Measurements from ENCODE around the gene ADRA2A.

The ADRA2A gene

DNA sequence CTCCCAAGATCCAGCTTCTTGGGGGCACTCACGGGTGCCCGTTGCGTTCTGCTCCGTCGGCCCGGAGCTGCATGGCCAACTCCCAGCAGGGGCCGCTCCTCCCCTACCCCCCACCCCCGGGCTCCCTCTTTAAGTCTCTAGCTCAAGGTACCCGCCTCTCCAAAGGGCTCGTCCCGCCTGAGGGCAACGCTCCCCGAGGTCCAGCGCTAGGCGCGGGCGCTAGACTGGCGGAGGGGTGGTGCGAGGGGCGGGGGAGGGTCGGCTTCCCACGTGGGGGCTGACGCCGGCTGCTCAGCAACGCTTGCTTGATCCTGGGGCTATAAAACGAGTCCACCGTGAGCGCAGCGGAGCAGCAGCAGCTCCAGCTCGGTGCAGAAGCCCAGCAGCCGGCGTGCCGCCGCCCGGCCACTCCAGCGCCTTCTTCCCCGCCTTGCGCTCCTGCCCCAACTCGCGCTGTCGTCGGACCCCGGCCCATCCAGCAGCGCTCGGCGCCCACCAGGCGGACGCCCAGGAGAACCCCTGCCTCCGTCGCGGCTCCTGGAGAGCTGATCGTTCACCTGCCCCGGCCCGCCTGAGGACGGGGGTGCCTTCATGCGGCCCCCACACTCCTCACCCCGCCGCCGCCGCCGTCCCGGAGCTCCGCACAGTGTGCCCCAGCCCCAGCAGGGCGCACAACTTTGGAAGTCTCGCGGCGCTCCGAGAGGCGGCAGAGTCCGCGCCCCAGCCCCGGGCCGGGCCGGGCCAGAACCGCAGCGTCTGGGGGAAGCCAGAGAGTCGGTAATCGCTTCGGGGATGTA lies at the start of gene ADRA2A:
ADRA2A (plus strand) TSS at position 348 of the 797 bp plus-strand sequence. CDS start 968 bp downstream, outside the sequence.
- no peak for DNase-seq (ENCODE audit: low read depth in 3 of 3)

DNA sequence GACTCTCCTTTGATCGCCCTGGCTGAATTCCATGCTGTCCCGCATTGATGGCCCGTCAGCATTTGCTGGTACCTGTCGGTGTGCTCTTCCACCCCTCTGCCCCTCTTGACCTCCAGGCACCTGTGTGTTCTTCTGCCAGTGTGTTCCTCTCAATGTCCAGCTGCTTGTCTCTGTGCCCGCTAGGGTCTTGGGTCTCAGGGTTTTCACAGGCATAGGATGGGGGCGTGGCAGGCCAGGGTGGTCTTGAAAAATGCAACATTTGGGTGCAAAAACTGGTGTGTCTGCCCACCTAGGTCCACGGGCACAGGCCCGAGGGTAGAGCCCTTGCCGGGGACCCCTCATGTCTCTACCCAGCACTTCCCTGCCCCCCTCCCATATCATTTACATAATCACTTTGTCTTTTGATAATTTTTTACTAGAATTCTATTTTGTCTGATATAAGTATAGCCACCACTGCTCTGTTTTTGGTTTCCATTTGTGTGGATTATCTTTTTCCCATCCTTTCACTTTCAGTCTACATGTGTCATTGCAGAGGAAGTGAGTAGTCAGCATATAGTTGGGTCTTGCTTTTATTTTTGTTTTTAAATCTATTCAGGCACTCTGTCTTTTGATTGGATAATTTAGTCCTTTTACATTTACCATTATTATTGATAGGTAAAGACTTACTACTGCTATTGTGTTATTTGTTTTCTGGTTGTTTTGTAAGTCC lies 46.6 kb upstream of the ADRA2A start:
- DNase-seq (ENCODE audit: low read depth in 3 of 3): no peak

DNA sequence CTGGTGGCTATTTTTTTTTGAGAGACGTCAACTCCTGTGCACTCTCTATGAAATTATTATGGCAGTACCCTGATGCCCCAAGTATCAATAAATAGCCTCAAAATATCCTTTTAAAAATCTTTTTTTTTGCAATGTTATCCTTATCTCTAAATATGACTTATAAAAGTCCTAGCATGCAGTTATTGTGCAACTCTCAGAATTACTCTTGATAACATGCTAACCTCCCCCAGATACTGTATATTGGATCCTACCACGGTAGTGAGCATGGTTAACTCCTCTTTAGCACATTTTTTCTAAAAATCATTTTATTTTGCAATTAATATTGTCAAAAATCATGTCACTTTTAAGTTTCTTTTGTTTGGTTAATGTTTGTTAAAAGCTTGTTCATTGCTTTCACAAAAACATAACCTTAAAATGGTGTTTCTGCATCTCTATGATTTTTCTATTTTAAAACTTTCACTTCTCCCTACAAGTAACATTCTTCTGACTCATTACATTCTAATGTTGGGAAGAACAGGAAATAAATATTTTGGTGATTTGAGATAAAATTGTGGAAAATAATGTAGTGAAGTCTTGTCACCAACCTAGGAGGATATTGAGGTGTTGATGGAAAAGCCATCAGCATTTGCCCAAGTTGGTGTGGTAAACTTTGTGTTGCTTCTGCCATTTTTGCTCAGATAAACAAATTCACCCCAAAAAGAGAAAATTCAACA lies 42.1 kb upstream of the ADRA2A start:
- no peak for DNase-seq (ENCODE audit: low read depth in 3 of 3)

DNA sequence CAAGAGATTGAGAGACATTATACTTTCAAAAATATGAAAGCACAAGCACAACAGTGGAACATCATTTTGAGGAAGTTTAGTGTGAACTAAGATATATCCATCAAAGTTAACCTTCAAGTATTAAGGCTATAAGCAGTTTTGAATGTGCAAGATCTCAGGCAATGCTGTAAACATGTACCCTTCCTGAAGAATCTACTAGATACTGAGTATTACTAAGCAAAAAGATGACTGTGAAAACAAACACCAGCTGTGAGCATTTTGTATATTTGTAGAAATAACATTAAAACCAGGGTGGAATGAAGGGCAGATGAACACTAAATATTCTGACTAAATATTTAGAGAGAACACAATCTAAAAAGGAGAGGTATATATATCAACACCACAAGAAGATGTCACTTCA lies 41.3 kb upstream of the ADRA2A start:
- DNase-seq (ENCODE audit: low read depth in 3 of 3): no peak

DNA sequence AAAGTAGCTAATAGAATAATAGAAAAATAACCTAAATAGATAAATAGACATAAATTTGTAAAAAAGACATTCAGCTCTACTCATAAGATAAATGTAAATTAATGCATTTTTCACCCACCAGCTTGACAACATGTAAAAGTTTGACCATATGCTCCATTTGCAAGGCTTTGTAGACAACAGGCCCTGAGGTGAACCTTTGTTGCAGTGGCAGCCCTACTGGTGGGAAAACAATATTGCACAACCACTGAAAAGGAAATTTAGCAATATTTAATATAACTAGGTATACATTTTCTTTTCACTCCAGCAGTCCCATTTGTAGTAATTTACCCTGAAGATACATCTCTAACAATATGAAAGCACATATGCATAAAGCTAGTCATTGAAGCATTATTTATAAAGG lies 39.0 kb upstream of the ADRA2A start:
- DNase-seq (ENCODE audit: low read depth in 3 of 3): no peak

DNA sequence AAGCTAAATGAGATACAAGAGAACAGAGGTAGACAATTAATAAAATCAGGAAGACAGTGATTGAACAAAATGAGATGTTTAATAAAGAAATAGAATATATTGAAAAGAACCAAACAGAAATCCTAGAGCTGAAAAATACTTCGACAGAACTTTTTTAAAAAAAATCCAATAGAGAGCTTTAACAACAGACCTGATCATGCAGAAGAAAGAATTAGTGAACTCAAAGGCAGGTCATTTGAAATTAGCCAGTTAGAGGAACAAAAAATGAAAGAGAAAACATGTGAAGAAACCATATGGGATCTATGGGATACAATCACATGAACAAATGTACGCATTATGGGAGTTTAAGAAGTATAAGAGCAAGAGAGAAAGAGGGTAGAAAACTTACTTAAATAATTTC lies 37.3 kb upstream of the ADRA2A start:
- DNase-seq (ENCODE audit: low read depth in 3 of 3): no peak

DNA sequence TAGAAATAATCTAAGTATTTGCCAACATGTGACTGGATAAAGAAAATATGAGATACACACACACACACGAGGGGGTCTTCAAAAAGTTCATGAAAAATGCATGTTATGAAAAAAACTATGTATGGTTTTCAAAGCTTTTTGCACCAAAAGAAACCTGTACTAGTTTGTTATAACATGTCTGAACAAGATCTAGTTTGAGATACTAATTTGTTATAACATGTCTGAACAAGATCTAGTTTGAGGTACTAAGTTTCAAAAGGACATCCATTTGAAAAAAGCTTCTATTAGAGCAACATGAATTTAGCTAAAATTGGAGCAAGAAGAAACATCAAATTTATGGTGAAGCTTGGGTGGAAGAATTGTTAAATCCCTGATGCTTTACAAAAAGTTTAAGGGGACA lies 19.8 kb upstream of the ADRA2A start:
- DNase-seq (ENCODE audit: low read depth in 3 of 3): no peak

DNA sequence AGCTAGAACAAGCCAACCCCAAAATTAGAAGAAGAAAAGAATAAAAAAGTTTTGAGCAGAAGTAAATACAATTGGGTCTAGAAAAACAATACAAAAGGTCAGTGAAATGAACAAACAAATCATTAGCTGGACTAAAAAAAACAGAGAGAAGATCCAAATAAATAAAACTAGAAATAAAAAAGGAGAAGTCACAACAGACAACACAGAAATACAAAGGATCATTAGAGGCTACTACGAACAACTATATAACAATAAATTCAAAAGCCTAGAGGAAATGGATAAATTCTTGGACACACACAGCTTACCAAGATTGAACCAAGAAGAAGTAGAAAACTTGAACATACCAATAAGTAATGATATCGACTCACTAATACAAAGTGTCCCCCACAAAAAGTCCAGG lies 13.4 kb upstream of the ADRA2A start:
- DNase-seq (ENCODE audit: low read depth in 3 of 3): no peak

DNA sequence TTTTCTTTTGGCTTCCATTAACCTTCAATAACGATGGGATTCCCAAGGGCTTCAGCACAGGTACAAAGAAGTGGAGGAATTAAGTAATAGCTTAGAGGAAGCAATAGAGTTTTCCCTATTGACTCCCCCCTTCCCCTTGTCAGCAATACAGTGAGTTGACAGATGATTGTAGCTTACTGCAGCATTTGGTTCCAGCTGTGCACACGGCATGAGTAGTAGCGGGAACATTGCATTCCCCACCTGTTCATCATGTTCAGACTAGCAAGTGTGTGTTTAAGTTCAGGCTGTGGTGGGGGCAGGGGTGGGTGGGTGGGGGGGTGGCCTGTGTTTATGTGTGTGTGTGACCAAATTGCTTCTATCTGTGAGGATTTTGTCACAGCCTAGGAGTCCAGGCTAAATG lies 4.6 kb upstream of the ADRA2A start:
- DNase-seq (ENCODE audit: low read depth in 3 of 3): no peak

DNA sequence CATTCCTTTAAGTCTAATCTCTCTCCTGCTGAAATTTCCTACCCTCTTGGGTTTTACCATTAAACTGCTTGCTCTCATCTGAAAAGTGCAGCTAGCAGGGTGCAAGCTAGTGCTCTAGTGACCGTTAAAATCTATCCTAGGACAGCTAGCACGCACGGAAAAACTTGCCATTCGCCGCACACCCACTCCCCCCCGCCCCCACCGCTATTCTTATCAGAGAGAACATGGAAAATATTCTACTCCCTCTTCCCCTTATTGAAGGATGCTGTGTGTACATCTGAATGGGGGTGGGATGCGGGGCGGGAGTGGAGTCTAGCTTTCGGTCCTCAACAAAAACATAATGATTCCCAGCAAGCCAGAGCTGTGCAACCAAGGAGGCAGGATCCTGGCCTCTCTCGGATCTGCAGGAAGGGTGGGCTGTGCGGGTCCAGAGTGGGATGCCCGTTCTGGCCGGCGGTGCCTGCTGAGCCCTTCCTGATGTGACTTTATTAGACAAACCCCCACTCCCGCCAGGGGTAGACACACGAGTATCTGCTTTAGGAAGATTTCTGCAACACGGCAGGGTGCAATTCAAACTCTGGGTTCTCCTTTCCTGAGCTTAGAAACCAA lies 1.1 kb upstream of the ADRA2A start:
- no peak for DNase-seq (ENCODE audit: low read depth in 3 of 3)

DNA sequence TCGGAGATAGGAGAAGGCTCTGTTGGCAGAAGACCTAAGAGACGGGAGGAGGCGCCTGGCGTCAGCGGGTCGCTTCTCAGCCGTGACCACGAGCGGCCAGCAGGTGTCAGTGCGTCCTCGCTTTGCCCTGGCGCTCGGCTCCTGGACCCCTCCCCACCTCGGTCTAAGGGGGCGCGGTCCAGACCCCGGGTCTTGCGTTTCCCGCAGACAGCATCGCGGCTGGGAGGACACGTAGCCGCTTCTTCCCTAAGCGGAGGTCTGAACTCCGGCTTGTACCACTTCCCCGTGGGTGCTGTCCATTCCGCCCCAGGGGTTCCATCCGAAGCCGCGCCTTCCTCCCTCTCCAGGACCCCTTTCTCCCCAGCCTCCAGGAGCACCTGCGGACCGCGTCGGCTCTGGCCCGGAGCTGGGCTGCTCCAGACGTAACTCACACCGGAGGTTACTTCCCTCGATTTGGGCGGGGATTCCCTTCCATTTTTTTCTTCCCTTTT lies 593 bp upstream of the ADRA2A start:
- peak; percentile 21 to 55 (median 22) for DNase-seq (ENCODE audit: low read depth in 3 of 3)

DNA sequence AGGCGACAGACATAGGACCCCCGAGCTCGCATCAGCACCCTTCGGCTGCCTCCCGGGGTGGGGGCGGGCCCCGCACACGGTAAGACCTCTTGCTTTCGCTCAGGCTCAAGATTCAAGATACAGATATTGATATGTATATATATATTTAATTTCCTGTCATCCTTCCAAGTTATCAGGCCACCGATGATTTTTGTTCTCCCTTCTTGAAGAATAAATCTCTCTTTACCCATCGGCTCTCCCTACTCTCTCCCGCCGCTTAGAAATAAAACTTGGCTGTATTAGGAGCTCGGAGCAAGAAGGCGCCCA lies 603 bp downstream of the ADRA2A start:
- DNase-seq (ENCODE audit: low read depth in 3 of 3): no peak

DNA sequence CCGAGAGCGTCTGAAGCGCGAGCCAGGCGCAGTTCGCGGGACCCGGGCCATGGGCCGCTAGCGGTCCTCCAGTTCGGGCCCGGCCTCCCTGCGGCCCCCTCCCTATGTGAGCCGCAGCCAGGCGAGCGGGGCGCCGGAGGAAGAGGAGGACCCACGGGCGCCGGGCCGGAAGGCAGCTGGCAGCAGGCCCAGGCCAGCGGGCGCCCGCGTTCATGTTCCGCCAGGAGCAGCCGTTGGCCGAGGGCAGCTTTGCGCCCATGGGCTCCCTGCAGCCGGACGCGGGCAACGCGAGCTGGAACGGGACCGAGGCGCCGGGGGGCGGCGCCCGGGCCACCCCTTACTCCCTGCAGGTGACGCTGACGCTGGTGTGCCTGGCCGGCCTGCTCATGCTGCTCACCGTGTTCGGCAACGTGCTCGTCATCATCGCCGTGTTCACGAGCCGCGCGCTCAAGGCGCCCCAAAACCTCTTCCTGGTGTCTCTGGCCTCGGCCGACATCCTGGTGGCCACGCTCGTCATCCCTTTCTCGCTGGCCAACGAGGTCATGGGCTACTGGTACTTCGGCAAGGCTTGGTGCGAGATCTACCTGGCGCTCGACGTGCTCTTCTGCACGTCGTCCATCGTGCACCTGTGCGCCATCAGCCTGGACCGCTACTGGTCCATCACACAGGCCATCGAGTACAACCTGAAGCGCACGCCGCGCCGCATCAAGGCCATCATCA lies 1.1 kb downstream of the ADRA2A start:
- no peak for DNase-seq (ENCODE audit: low read depth in 3 of 3)

DNA sequence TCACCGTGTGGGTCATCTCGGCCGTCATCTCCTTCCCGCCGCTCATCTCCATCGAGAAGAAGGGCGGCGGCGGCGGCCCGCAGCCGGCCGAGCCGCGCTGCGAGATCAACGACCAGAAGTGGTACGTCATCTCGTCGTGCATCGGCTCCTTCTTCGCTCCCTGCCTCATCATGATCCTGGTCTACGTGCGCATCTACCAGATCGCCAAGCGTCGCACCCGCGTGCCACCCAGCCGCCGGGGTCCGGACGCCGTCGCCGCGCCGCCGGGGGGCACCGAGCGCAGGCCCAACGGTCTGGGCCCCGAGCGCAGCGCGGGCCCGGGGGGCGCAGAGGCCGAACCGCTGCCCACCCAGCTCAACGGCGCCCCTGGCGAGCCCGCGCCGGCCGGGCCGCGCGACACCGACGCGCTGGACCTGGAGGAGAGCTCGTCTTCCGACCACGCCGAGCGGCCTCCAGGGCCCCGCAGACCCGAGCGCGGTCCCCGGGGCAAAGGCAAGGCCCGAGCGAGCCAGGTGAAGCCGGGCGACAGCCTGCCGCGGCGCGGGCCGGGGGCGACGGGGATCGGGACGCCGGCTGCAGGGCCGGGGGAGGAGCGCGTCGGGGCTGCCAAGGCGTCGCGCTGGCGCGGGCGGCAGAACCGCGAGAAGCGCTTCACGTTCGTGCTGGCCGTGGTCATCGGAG lies 1.8 kb downstream of the ADRA2A start:
- DNase-seq (ENCODE audit: low read depth in 3 of 3): no peak

DNA sequence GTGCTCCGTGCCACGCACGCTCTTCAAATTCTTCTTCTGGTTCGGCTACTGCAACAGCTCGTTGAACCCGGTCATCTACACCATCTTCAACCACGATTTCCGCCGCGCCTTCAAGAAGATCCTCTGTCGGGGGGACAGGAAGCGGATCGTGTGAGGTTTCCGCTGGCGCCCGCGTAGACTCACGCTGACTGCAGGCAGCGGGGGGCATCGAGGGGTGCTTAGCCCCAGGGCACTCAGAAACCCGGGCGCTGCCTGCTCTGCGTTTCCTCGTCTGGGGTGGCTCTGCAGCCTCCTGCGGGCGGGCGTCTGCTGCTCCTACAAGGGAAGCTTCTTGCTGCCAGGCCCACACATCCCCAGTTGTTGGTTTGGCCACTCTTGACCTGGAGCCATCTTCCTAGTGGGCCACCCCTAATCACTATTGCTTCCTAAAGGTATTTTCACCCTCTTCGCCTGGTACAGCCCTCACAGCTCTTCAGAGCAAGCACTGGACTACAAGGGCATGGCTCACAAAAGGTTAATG lies 2.5 kb downstream of the ADRA2A start:
- no peak for DNase-seq (ENCODE audit: low read depth in 3 of 3)

DNA sequence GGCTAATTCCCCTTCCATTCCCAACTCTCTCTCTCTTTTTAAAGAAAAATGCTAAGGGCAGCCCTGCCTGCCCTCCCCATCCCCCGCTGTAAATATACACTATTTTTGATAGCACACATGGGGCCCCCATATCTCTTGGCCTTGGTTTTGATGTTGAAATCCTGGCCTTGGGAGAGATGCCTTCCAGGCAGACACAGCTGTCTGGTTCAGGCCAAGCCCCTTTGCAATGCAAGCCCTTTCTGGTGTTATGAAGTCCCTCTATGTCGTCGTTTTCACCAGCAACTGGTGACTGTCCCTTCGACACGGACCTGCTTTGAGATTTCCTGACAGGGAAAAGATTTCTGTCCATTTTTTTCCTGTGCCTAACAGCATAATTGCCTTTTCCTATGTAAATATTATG lies 3.0 kb downstream of the ADRA2A start:
- DNase-seq (ENCODE audit: low read depth in 3 of 3): no peak

DNA sequence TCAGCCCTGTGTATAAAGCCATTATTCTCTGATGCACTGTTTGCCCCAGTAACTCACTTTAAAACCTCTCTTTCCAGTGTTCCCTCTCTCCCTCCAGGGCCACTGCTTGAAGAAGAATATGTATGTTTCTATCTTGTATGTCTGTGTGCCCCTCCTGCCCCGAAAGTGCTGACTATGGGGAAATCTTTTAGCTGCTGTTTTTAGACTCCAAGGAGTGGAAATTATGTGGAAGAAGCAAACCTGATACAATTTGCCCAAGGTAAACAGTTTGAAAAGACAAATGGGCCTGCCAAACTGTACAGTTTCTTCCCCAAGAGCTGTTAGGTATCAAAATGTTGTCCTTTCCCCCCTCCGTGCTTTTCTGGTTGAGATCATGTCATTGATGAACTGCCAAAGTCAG lies 3.4 kb downstream of the ADRA2A start:
- DNase-seq (ENCODE audit: low read depth in 3 of 3): no peak

DNA sequence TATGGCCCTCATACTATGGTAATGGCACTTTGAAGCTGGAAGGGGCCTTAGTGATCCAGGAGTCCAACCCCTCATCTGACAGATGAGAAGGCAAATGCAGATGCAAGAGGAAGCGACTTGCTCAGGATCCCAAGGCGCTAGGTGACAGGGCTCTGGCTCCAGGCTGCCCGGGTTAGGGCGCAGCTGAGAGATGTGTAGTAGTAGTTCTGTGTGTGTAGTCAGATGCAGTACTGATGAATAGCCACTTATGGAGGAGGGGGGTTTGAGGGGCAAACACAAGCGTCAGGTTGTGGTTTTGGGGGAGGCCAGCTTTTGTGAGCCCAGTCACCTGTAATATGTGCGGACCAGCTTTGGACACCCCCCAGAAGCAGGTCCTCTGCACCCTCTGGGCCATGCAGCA lies 4.8 kb downstream of the ADRA2A start:
- DNase-seq (ENCODE audit: low read depth in 3 of 3): no peak

DNA sequence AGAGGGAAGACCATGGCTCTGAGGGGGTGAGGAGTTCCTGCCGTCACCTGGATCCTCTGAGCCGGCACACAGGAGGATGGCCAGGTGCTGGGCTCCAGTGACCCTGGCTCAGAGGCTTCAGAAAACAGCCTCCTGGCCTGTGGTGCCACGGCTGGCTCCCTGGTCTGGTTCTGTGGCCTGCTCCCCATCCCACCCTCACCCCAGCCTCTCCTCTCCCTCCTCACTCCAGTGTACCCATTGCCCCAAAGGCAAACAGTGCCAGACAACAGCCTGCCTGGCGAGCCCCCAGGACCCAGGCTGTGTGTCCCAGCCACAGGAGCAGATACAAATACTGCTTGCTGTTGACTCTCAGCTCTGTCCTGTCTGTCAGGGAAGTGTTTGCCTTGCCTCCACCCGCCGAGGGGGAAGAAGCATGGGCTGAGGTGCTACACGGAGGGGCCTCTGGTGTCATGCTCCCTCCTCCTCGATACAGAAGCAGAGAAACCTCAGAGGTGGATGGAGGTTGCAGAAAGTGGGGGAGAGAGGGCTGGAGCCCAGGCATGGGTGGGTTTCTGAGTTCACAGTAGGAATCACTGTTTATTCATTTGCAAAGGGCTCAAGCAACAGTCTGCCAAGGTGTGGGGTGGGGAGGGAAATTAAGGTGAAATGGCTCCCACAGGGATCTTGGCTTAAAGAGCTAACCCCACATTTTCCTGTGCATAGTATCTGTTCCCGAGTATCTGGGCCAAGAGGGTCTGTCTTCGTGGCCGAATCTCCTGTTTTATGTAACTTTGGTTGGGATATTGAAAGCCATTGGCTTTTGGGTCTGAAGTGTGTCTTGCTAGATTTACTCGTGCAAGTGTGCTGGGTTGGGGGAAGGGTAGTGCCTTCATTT lies 5.5 kb downstream of the ADRA2A start:
- no peak for DNase-seq (ENCODE audit: low read depth in 3 of 3)
